CD4-positive, alpha-beta T cell (primary cell): ENCODE measurements around the gene LNX2. TPM values are rescaled to one million over a fixed set of nuclear protein-coding genes. Genes with fewer than 3 reads are reported as not detected.

Experiments
- ATAC-seq: fragments of 200-7000 bp; cut with Tn5 transposase; one replicate; pipeline ENCODE4 v1.10.0; 2022; ENCODE audit warnings: mild to moderate bottlenecking; ENCODE audit not compliant: poor library complexity
- CTCF ChIA-PET: fragments of 350-600 bp; sonication (Branson Sonifier 250); formaldehyde crosslinking; loops from one replicate; lab custom pipeline; 2021; ENCODE audit warnings: antibody characterized with exemption, inconsistent platforms; lab: Charles Lee
- POLR2A ChIA-PET: fragments of 350-600 bp; sonication (Branson Sonifier 250); formaldehyde crosslinking; loops from one replicate; lab custom pipeline; 2021; ENCODE audit warnings: antibody characterized with exemption, inconsistent platforms; lab: Charles Lee
- DNase-seq, 14 experiments: peaks; one replicate each; pipeline ENCODE4 v3.0.0-alpha.2; 2013 to 2020; ENCODE audit warnings: mixed read lengths in 2 of 14
- H3K27ac ChIP-seq, 2 donors: one replicate each; pipeline versions ENCODE4 v1.5.1 to v1.7.0; 2013; ENCODE audit warnings: low read length in 2 of 2, low read depth in 1 of 2, mild to moderate bottlenecking in 1 of 2
- H3K27me3 ChIP-seq, 2 experiments: 1 replicate in 1 of 2; 2 replicates in 1 of 2; pipeline versions ENCODE4 v1.6.1 to v1.7.0; 2013; ENCODE audit warnings: low read length in 2 of 2, control low read depth in 1 of 2, mild to moderate bottlenecking in 1 of 2, moderate library complexity in 1 of 2; ENCODE audit not compliant: insufficient read depth in 2 of 2, control insufficient read depth in 1 of 2
- H3K36me3 ChIP-seq: one replicate; pipeline ENCODE4 v1.6.1; 2013; ENCODE audit warnings: low read length, control low read depth; ENCODE audit not compliant: insufficient read depth
- H3K4me1 ChIP-seq: one replicate; pipeline ENCODE4 v1.6.1; 2013; ENCODE audit warnings: low read length, control low read depth; ENCODE audit not compliant: insufficient read depth
- H3K4me3 ChIP-seq: one replicate; pipeline ENCODE4 v1.5.1; 2013; ENCODE audit warnings: mild to moderate bottlenecking, low read length, moderate library complexity
- H3K9me3 ChIP-seq, 2 experiments: 1 replicate in 1 of 2; 2 replicates in 1 of 2; pipeline versions ENCODE4 v1.6.1 to v1.7.0; 2013; ENCODE audit warnings: low read length in 2 of 2, mild to moderate bottlenecking in 2 of 2, control low read depth in 1 of 2, moderate library complexity in 1 of 2; ENCODE audit not compliant: control insufficient read depth in 1 of 2, insufficient read depth in 1 of 2
- H3K27ac Mint-ChIP-seq: one replicate; pipeline ENCODE4 v1.8.0; 2020; ENCODE audit warnings: mixed read lengths
- H3K27me3 Mint-ChIP-seq: one replicate; pipeline ENCODE4 v1.8.0; 2021; ENCODE audit warnings: mixed read lengths
- H3K36me3 Mint-ChIP-seq: one replicate; pipeline ENCODE4 v1.8.0; 2021; ENCODE audit warnings: low read depth, mixed read lengths
- H3K4me1 Mint-ChIP-seq: one replicate; pipeline ENCODE4 v1.8.0; 2021; ENCODE audit warnings: low read depth, mixed read lengths
- H3K4me3 Mint-ChIP-seq: one replicate; pipeline ENCODE4 v1.8.0; 2020; ENCODE audit warnings: mild to moderate bottlenecking, mixed read lengths
- H3K9me3 Mint-ChIP-seq: one replicate; pipeline ENCODE4 v1.8.0; 2020; ENCODE audit warnings: mixed read lengths
- CTCF ChIP-seq: fragments of 200-600 bp; IDR thresholded peaks from one replicate; pipeline ENCODE4 v1.8.0; 2022; ENCODE audit warnings: antibody characterized with exemption, mild to moderate bottlenecking
- intact Hi-C, 2 experiments: fragments of 100-400 bp; cut with DNase I in 1 of 2; cut with micrococcal nuclease in 1 of 2; formaldehyde crosslinking; loops; one replicate each; pipeline versions ENCODE4 v1.15.1 to v1.9.0; 2023 to 2025; cut with DNase I, micrococcal nuclease
- total RNA-seq, 174 experiments: library from RNA in 2 of 174; stranded (reverse) in 2 of 174; gene quantifications; one replicate each; pipeline ENCODE4 v1.2.3 and lab custom pipeline; 2021 to 2026

The LNX2 gene
- total RNA-seq, 2 experiments from 2014 or later = 3.5 to 3.9 TPM

- ATAC-seq = no peak
- peaks cover 2% of the 10 kb centered on the region for H3K36me3 Mint-ChIP-seq
- Histone ChIP-seq H3K9me3 (no peaks in the 10 kb centered on the region), H3K27ac (no peak overlapping the region), H3K4me1 (no peaks in the 10 kb centered on the region), H3K27me3 (no peaks in the 10 kb centered on the region), H3K36me3 (no peaks in the 10 kb centered on the region), H3K4me3 (no peak overlapping the region)
- TF ChIP-seq CTCF = no peak
- H3K4me1 Mint-ChIP-seq = peaks cover 2% of the 10 kb centered on the region
- no peak overlapping the region for H3K27ac Mint-ChIP-seq
- ChIA-PET POLR2A (no interaction called here), CTCF (no interaction called here)
- H3K27me3 Mint-ChIP-seq = no peaks in the 10 kb centered on the region
- H3K9me3 Mint-ChIP-seq = peaks cover 2% of the 10 kb centered on the region
- intact Hi-C loops = no loop called here
- H3K4me3 Mint-ChIP-seq = no peak overlapping the region
- DNase-seq = no peak
Observed at GRCh38 chr13:27593267-27593666, 27.1 kb downstream of the LNX2 start.

GRCh38 chr13:27592865-27593264 lies 27.5 kb downstream of the LNX2 start:
- Mint-ChIP-seq H3K4me3 (no peak overlapping the region), H3K36me3 (peaks cover 4% of the 10 kb centered on the region), H3K27me3 (no peaks in the 10 kb centered on the region), H3K9me3 (peaks cover 4% of the 10 kb centered on the region), H3K27ac (no peak overlapping the region), H3K4me1 (peaks cover 5% of the 10 kb centered on the region)
- ChIA-PET CTCF (no interaction called here), POLR2A (no interaction called here)
- Histone ChIP-seq H3K4me1 (no peaks in the 10 kb centered on the region), H3K9me3 (no peaks in the 10 kb centered on the region), H3K27ac (no peak overlapping the region), H3K4me3 (no peak overlapping the region), H3K27me3 (no peaks in the 10 kb centered on the region), H3K36me3 (no peaks in the 10 kb centered on the region)
- intact Hi-C loops = no loop called here
- DNase-seq (no peak), ATAC-seq (no peak)
- no peak for TF ChIP-seq CTCF

GRCh38 chr13:27588405-27588804 lies 31.9 kb downstream of the LNX2 start:
- H3K27ac ChIP-seq = no peak overlapping the region
- no peak overlapping the region for H3K4me3 ChIP-seq
- ChIA-PET CTCF (no interaction called here), POLR2A (interaction anchor here (0.6 kb wide), 1 partner anchor 143 kb away, joined by 3 read pairs; no protein-coding TSS in a partner anchor)
- no peak for DNase-seq
- H3K4me1 ChIP-seq = peaks cover 4% of the 10 kb centered on the region
- no peak for TF ChIP-seq CTCF
- Mint-ChIP-seq H3K27ac (no peak overlapping the region), H3K9me3 (peaks cover 4% of the 10 kb centered on the region), H3K4me3 (no peak overlapping the region), H3K27me3 (no peaks in the 10 kb centered on the region), H3K4me1 (peaks cover 33% of the 10 kb centered on the region), H3K36me3 (peaks cover 4% of the 10 kb centered on the region)
- no peak for ATAC-seq
- H3K27me3 ChIP-seq = no peaks in the 10 kb centered on the region
- intact Hi-C loops = loop anchor here in 1 of 2 experiments (5.0 kb wide), 1 partner anchor 34 kb away; the partner anchor contains the start of genes LNX2 and POLR1D
- H3K9me3 ChIP-seq = no peaks in the 10 kb centered on the region
- no peaks in the 10 kb centered on the region for H3K36me3 ChIP-seq
